HEK293T (cell line): ENCODE results near the gene ITIH2.

ENCODE experiments used
- CTCF ChIA-PET: fragments of 350-600 bp; formaldehyde crosslinking; extraction: SDS; loops from one replicate; lab custom pipeline; 2021; ENCODE audit warnings: antibody characterized with exemption, inconsistent platforms; lab: Yijun Ruan, JAX
- POLR2A ChIA-PET: fragments of 350-600 bp; formaldehyde crosslinking; extraction: SDS; loops from one replicate; lab custom pipeline; 2020; ENCODE audit warnings: antibody characterized with exemption, inconsistent platforms; lab: Yijun Ruan, JAX
- DNase-seq: peaks from one replicate; pipeline ENCODE4 v3.0.0; 2012; ENCODE audit warnings: mixed read lengths; ENCODE audit errors: extremely low spot score
- ARNT ChIP-seq: fragments of 450-650 bp; IDR thresholded peaks from 2 replicates; pipeline ENCODE4 v1.6.1; 2017; ENCODE audit warnings: mild to moderate bottlenecking
- BHLHE40 ChIP-seq: fragments of 450-650 bp; IDR thresholded peaks from 2 replicates; pipeline ENCODE4 v1.6.1; 2016; ENCODE audit warnings: mild to moderate bottlenecking, moderate library complexity, borderline replicate concordance
- CTBP1 ChIP-seq: fragments of 450-650 bp; IDR thresholded peaks from 2 replicates; pipeline ENCODE4 v1.6.1; 2016; ENCODE audit warnings: borderline replicate concordance
- ELF4 ChIP-seq: fragments of 450-650 bp; IDR thresholded peaks from 2 replicates; pipeline ENCODE4 v1.6.1; 2017; ENCODE audit warnings: antibody characterized with exemption
- FOXA1 ChIP-seq: fragments of 450-650 bp; IDR thresholded peaks from 2 replicates; pipeline ENCODE4 v1.6.1; 2016; ENCODE audit warnings: mild to moderate bottlenecking
- FOXK2 ChIP-seq: fragments of 450-650 bp; IDR thresholded peaks from 2 replicates; pipeline ENCODE4 v1.6.1; 2016; ENCODE audit warnings: mild to moderate bottlenecking
- FOXM1 ChIP-seq: fragments of 450-650 bp; IDR thresholded peaks from 2 replicates; pipeline ENCODE4 v1.6.1; 2017; ENCODE audit warnings: mild to moderate bottlenecking, borderline replicate concordance
- HDGF ChIP-seq: fragments of 450-650 bp; IDR thresholded peaks from 2 replicates; pipeline ENCODE4 v1.6.1; 2017; ENCODE audit warnings: antibody characterized with exemption, borderline replicate concordance
- L3MBTL2 ChIP-seq: fragments of 450-650 bp; conservative IDR thresholded peaks from 2 replicates; pipeline ENCODE4 v1.6.1; 2016; ENCODE audit warnings: mild to moderate bottlenecking
- LEF1 ChIP-seq: fragments of 450-650 bp; IDR thresholded peaks from 2 replicates; pipeline ENCODE4 v1.6.1; 2017; ENCODE audit warnings: mild to moderate bottlenecking, borderline replicate concordance
- NFRKB ChIP-seq: fragments of 450-650 bp; IDR thresholded peaks from 2 replicates; pipeline ENCODE4 v1.6.1; 2016; ENCODE audit warnings: mild to moderate bottlenecking, moderate library complexity
- PKNOX1 ChIP-seq: fragments of 450-650 bp; IDR thresholded peaks from 2 replicates; pipeline ENCODE4 v1.6.1; 2016
- SP1 ChIP-seq: fragments of 450-650 bp; IDR thresholded peaks from 2 replicates; pipeline ENCODE4 v1.6.1; 2017
- SUZ12 ChIP-seq: fragments of 450-650 bp; IDR thresholded peaks from 2 replicates; pipeline ENCODE4 v1.6.1; 2016; ENCODE audit warnings: mild to moderate bottlenecking
- TARDBP ChIP-seq: fragments of 450-650 bp; IDR thresholded peaks from 2 replicates; pipeline ENCODE4 v1.6.1; 2016
- ZNF384 ChIP-seq: fragments of 450-650 bp; IDR thresholded peaks from 2 replicates; pipeline ENCODE4 v1.6.1; 2016

The ITIH2 gene

DNA sequence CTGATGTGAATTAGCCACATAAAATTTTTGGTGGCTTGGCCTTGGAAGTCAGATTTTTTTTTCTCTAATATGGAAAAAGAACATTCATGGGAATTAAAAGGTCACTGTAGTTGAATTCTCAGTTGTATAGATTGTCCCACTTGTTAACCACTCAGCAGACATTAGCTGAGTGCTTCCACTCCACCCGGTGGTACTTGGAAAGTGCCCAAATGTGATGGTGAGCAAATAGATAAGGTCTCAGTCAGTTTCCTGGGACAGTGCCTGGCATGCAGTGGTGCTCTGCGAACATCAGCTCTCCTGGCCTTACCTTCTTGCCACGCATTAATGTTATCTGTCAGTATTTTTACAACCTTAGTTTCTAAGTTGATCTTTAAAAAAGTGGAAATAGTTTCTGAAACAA, 86.3 kb downstream of the ITIH2 start:
- ChIA-PET CTCF (no interaction called here), POLR2A (interaction anchor here (2.3 kb wide), 1 partner anchor 28 kb away, joined by 36 read pairs; the partner anchor contains the start of gene TAF3)
- DNase-seq: no peak
- no peak for TF ChIP-seq SUZ12
- TF ChIP-seq FOXM1: no peak
- no peak for TF ChIP-seq FOXA1
- no peak for TF ChIP-seq ELF4
- TF ChIP-seq PKNOX1: no peak
- no peak for TF ChIP-seq CTBP1
- no peak for TF ChIP-seq HDGF
- no peak for TF ChIP-seq L3MBTL2

GRCh38 chr10:7792541-7792940, 89.4 kb downstream of the ITIH2 start:
- no peak for DNase-seq
- CTCF ChIA-PET: no interaction called here
- POLR2A ChIA-PET: interaction anchor here (0.6 to 1.3 kb wide), 2 partner anchors 25 to 1089 kb away, joined by 3 to 5 read pairs; partner anchors contain the start of gene TAF3
- TF ChIP-seq HDGF: no peak
- no peak for TF ChIP-seq FOXM1
- no peak for TF ChIP-seq BHLHE40
- TF ChIP-seq NFRKB: no peak
- TF ChIP-seq LEF1: no peak
- no peak for TF ChIP-seq ELF4
- TF ChIP-seq TARDBP: no peak
- TF ChIP-seq CTBP1: no peak
- no peak for TF ChIP-seq SP1
- no peak for TF ChIP-seq FOXK2
- no peak for TF ChIP-seq PKNOX1
- TF ChIP-seq ZNF384: no peak
- no peak for TF ChIP-seq SUZ12
- no peak for TF ChIP-seq FOXA1
- no peak for TF ChIP-seq L3MBTL2
- no peak for TF ChIP-seq ARNT

DNA sequence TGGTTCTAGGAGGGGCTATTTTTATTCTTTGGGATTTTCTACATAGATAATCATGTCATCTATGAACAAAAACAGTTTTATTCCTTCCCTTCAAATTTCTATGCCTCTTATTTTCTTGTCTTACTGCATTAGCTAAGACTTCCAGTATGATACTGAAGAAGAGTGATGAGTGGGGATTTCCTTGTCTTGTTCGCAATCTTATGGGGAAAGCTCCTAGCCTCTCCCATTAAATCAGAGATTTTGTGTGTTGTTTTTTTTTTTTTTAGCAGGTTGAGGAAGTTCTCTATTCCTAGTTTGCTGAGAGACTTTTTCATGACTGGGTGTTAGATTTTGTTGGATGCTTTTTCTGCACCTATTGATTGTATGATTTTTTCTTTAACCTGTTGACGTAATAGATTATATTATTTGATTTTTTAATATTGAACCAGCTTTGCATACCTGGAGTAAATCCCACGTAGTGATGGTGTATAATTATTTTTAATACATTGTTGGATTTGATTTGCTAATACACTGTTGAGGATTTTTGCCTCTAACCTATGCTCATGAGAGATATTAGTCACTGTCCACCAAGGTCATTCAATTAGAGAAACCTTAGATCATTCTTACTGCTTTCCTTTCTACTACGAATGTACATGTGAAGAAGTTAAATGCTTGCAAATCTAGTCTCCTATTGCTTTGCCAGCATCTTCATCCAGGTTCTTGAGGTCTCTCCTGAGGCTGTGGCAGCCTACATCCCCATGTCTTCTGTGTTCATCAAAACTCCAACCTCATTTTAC, 91.3 kb downstream of the ITIH2 start:
- CTCF ChIA-PET: no interaction called here
- no peak for DNase-seq
- POLR2A ChIA-PET: no interaction called here
- TF ChIP-seq NFRKB (no peak), L3MBTL2 (no peak), SUZ12 (no peak), CTBP1 (no peak), ARNT (no peak), FOXA1 (no peak), ZNF384 (no peak)

GRCh38 chr10:7795605-7796004, 92.5 kb downstream of the ITIH2 start:
- POLR2A ChIA-PET: interaction anchor here (2.6 kb wide), 1 partner anchor 8 kb away, joined by 12 read pairs; the partner anchor contains the start of genes ATP5F1C and KIN
- CTCF ChIA-PET: interaction anchor here (0.6 kb wide), 1 partner anchor 659 kb away, joined by 3 read pairs; no protein-coding TSS in a partner anchor

DNA sequence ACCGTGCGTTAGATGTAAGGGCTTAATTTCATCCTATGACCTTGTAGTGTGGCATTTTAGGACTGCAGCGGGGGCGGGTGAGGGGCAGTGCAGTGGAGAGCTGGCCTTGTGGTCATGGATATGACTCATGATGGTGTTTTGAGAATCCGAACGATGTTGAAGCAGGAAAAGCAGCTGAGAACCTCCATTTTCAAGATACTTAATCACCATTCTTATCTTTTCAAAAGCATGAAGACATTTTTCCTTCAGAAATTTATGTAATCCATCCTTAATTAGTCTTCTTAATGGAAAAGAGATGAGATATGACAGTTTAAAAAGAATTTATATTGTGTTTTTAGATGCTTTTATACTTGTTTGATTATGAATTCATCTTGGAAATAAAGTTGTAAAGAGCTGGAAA, 94.5 kb downstream of the ITIH2 start:
- no peak for TF ChIP-seq L3MBTL2
- TF ChIP-seq FOXM1: no peak
- DNase-seq: no peak
- ChIA-PET POLR2A (interaction anchor here (2.6 kb wide), 1 partner anchor 10 kb away, joined by 12 read pairs; the partner anchor contains the start of genes ATP5F1C and KIN), CTCF (no interaction called here)

More at GRCh38 chr10:7795605-7796004, 92.5 kb downstream of the ITIH2 start:
- peak; percentile 23 for DNase-seq
- TF ChIP-seq FOXM1: no peak
- TF ChIP-seq L3MBTL2: no peak
- no peak for TF ChIP-seq FOXA1
- TF ChIP-seq TARDBP: no peak
- no peak for TF ChIP-seq ARNT
- no peak for TF ChIP-seq LEF1
- no peak for TF ChIP-seq HDGF
- TF ChIP-seq ELF4: no peak
- TF ChIP-seq SUZ12: no peak
- TF ChIP-seq ZNF384: no peak
- TF ChIP-seq FOXK2: no peak
- no peak for TF ChIP-seq SP1
- no peak for TF ChIP-seq NFRKB
- no peak for TF ChIP-seq PKNOX1
